Measurements from ENCODE around the gene NAIF1.

The NAIF1 gene

DNA sequence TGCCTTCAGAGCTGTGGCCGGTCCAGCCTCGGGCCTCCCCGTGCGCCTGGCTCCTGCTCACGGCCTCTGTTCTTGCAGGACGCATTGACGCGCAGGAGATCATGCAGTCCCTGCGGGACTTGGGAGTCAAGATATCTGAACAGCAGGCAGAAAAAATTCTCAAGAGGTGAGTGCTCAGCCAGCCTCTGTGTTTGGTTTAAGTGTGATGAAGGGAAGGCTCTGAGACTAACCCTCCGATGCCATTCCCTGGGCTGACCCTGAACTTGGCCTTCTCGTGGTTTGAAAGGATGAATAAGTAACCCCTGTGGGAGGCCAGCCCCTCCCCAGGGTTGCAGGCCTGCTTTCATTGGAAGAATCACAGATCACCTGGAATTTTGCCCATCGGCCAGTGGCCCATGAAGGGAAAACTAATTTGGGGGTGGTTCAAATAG lies 34.1 kb upstream of the NAIF1 start:
- Histone ChIP-seq H3K36me3 (ENCODE audit: control insufficient read depth, insufficient read depth, low read length) (no peaks in the 10 kb centered on the region), H3K9ac (no peak overlapping the region), H3K9me3 (ENCODE audit: control insufficient read depth, low read length) (no peaks in the 10 kb centered on the region), H3K4me1 (peaks cover 35% of the 10 kb centered on the region), H3K27me3 (ENCODE audit: control insufficient read depth, insufficient read depth, low read length) (no peaks in the 10 kb centered on the region), H3K27ac (peak overlapping the region; percentile 88), H2AFZ (no peak overlapping the region), H3K4me3 (ENCODE audit: low read depth, low read length) (no peak overlapping the region), H3K4me2 (ENCODE audit: low read length) (no peak overlapping the region), H3K79me2 (peaks cover 23% of the 10 kb centered on the region)
- TF ChIP-seq, protein P1, sequence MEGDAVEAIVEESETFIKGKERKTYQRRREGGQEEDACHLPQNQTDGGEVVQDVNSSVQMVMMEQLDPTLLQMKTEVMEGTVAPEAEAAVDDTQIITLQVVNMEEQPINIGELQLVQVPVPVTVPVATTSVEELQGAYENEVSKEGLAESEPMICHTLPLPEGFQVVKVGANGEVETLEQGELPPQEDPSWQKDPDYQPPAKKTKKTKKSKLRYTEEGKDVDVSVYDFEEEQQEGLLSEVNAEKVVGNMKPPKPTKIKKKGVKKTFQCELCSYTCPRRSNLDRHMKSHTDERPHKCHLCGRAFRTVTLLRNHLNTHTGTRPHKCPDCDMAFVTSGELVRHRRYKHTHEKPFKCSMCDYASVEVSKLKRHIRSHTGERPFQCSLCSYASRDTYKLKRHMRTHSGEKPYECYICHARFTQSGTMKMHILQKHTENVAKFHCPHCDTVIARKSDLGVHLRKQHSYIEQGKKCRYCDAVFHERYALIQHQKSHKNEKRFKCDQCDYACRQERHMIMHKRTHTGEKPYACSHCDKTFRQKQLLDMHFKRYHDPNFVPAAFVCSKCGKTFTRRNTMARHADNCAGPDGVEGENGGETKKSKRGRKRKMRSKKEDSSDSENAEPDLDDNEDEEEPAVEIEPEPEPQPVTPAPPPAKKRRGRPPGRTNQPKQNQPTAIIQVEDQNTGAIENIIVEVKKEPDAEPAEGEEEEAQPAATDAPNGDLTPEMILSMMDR (IDR thresholded peaks at IDR 0.05), result no peak

DNA sequence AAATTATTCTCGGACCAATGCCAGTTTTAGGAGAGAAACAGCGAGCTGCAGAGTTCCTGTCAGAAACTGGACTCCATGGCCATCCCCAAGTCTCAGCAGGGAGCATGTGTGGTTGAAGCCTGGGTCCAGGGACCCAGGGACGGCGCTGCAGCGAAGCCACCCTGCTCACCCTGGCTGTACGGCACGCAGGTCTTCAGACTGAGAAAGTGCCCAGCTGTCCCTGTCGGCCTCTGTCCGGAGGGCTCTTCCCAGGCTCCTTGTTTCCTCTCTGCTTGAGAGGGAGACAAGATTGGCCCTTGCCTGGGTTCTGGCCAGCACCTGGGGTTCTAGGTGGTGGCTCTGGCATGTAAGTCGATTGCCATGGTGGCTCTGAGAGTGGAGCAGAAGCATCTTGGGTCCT lies 33.5 kb upstream of the NAIF1 start:
- H3K9me3 ChIP-seq (ENCODE audit: control insufficient read depth, low read length), result no peaks in the 10 kb centered on the region
- H3K4me1 ChIP-seq, result peaks cover 35% of the 10 kb centered on the region
- H3K4me3 ChIP-seq (ENCODE audit: low read depth, low read length), result no peak overlapping the region
- H3K36me3 ChIP-seq (ENCODE audit: control insufficient read depth, insufficient read depth, low read length), result no peaks in the 10 kb centered on the region
- TF ChIP-seq, protein P1 (IDR thresholded peaks at IDR 0.05), result no peak
- H3K9ac ChIP-seq, result no peak overlapping the region
- no peak overlapping the region for H2AFZ ChIP-seq
- H3K79me2 ChIP-seq, result peaks cover 26% of the 10 kb centered on the region
- H3K27ac ChIP-seq, result peak overlapping the region; percentile 88
- H3K4me2 ChIP-seq (ENCODE audit: low read length), result no peak overlapping the region
- no peaks in the 10 kb centered on the region for H3K27me3 ChIP-seq (ENCODE audit: control insufficient read depth, insufficient read depth, low read length)

DNA sequence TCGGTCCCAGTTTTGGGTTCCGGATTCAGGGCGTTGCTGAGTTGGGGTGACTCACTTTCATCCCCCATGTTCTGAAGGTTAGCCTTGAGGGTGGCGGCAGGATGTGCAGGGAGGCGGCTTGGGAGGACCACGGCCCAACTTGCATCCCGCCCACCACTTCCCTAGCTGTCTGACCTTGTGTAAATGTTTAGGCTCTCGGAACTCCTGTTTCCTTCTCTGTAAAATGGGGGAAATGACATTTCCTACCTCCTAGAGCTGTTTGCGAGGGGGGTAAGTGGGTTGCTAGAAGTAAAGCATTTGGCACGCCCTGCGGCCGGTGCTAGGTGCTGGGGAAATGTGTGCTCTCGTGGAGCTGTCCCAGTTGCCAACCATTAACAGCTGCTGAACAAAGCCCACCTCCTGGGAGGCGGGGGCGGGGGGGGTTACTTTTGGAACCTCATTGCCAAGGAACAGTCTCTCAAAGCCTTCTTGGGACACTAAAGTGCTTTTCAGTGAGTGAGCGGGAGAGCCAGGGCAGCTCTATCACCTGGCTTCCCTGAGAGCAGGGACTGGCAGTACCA lies 32.9 kb upstream of the NAIF1 start:
- Histone ChIP-seq H3K36me3 (ENCODE audit: control insufficient read depth, insufficient read depth, low read length) (no peaks in the 10 kb centered on the region), H3K79me2 (peaks cover 26% of the 10 kb centered on the region), H3K4me1 (peaks cover 35% of the 10 kb centered on the region), H2AFZ (no peak overlapping the region), H3K4me2 (ENCODE audit: low read length) (no peak overlapping the region), H3K4me3 (ENCODE audit: low read depth, low read length) (no peak overlapping the region), H3K27me3 (ENCODE audit: control insufficient read depth, insufficient read depth, low read length) (no peaks in the 10 kb centered on the region), H3K9me3 (ENCODE audit: control insufficient read depth, low read length) (no peaks in the 10 kb centered on the region), H3K9ac (no peak overlapping the region), H3K27ac (peak overlapping the region; percentile 88)
- TF ChIP-seq, protein P1 (IDR thresholded peaks at IDR 0.05), result no peak

DNA sequence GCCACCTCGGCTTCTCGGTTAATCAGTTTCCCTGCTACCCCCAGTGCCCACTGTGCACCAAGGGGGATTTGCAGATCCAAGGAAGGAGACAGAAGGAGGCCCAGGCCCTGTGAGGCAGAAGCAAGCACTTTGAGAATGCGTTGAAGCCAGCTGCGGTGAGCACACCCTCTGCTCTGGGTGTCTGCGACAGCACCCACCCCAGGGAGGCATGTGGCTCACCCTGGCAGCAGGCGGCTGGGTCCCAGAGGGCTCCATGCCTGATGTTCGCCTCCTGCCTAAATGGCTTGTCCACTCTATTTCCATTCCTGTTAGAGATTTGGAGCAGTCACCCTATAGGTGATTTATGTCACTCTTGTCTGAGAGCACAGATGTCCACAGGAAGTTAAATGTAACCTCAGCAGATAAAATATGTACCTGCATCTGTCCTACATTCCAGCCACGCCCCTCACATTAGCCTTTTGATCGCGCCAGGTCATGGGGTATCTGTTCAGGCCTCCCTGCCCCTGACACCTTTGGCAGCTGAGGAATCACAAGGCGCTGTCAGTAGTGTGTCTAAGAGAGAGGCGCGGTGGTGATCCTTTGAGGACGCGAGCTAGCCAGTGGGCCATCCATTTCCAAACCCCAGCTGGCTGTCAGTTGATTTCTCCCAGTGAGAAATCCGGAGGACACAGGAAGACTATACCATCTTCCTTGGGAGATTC lies 32.3 kb upstream of the NAIF1 start:
- Histone ChIP-seq H3K79me2 (peaks cover 26% of the 10 kb centered on the region), H3K9ac (no peak overlapping the region), H3K4me2 (ENCODE audit: low read length) (peak overlapping the region; percentile 94), H3K9me3 (ENCODE audit: control insufficient read depth, low read length) (no peaks in the 10 kb centered on the region), H2AFZ (no peak overlapping the region), H3K4me3 (ENCODE audit: low read depth, low read length) (peak overlapping the region; percentile 61), H3K36me3 (ENCODE audit: control insufficient read depth, insufficient read depth, low read length) (no peaks in the 10 kb centered on the region), H3K27me3 (ENCODE audit: control insufficient read depth, insufficient read depth, low read length) (no peaks in the 10 kb centered on the region), H3K27ac (peak overlapping the region; percentile 88), H3K4me1 (peaks cover 38% of the 10 kb centered on the region)
- TF ChIP-seq, protein P1 (IDR thresholded peaks at IDR 0.05), result no peak
